ENCODE data around the gene TGFBR3.
A peak's percentile ranks its signal among the peaks of the same experiment; 100 is the strongest.

Gene TGFBR3

DNA sequence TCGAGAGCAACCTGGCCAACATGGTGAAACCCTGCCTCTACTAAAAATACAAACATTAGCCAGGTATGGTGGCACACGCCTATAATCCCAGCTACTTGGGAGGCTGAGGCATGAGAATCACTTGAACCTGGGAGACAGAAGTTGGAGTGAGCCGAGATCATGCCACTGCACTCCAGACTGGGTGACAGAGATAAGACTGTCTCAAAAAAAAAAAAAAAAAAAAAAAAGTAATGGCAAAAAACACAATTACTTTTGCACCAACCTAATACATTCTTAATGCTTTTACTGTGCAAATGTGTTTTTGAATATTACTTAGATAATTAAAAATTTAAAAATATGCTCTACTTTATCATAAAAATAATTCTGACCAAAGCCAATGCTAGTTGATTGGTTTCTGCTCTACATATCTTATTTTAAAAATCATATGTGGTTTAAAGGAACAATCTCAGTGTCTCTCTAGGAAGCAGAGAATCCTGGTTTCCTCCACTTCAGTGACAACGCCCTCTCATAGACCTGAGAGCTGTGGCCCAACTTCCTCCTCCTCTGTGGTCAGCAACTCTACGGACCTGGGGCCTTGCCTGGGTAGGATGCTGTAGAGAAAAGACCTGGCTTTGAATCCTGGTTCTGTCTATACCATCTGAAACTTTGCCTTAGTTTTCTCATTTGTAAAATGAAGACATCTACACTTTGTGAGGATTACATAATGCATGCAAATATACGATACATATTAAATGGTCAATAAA is 64.7 kb downstream of the TGFBR3 start:
- no peak for DNase-seq

DNA sequence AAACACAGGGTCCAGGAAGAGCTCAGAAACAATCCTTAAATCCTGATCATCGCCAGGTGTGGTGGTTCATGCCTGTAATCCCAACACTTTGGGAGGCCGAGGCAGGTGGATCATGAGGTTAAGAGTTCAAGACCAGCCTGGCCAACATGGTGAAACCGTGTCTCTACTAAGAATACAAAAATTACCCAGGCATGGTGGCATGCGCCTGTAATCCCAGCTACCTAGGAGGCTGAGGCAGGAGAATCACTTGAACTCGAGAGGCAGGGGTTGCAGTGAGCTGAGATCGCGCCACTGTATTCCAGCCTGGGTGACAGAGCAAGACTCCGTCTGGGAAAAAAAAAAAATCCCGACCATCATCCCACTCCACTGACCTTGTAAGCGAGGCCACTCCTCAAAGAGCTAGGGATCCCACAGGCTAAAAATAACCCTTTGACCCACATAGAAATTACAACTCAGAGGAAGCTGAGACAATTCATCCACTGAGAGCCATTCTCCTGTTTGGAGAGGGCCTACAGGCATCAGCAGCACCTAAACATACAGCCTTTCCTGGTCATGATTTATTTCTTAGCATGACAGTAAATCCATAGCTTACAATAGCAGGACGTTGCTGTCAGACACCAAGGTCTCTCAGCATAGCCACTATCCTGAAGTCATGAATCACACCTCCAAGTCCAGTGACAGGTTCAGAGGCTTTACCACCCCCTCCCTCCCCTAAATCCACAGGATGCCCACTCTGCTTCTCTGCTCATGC is 66.7 kb downstream of the TGFBR3 start:
- no peak for DNase-seq

DNA sequence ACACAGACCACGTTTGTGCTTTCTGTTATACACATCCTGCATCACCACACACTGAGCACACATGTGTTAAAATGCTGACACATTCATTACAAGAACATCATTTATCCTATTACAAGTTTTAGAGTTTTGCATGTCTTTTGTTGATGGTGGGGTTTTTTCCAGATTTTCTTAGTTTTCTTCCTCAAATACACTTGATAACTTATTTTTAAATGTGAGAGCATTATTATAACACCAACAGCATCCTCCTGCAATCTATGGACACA is 67.3 kb downstream of the TGFBR3 start:
- no peak for DNase-seq

DNA sequence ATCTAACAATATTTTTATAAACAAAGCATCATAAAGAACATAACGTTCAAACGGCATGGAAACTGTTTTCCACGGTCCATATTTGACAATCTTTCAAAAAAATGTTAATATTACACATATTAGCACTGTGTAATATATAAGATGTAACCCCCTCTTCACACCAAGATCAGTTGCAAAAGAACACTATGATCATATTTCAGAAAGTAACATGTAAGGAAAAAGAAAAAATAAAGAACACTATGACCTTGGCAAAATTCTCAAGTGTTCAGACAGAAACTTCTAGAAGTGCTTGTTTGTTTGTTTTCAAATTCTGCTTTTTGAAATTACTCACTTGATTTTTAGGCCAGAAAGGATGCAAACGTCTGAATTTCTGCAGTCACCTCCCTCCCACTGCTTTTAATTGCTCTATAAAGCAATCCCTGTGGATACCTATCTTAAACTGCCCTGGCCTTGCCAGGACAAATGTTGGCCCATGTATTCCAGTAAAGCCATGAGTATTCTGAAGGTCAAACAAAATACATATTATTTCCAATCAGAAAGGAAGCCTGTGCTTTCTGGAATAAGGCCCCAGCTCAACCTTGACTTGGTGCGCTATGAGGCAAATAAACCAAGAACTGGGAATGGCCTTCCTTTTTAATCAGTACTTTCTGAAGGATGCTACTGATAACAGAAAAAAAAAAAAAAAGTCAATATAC is 68.6 kb downstream of the TGFBR3 start:
- no peak for DNase-seq

DNA sequence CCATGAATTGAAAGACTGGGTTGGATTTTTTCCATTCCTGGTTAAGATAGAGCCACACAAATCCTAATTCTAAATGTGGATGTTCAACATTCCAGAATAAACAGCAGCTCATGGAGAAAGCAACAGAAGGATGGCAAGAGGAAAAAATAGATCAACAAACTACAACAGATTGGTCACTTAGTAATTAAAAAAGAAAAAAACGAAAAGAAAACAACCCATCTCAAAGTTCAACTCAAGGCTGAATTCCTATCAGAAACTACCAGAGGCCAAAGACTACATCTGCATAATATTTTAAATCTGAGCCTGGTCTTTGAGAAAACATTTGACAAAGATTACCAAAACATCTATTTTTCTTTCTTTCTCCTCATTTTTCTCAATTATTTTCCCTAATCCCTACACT is 69.9 kb downstream of the TGFBR3 start:
- no peak for DNase-seq

DNA sequence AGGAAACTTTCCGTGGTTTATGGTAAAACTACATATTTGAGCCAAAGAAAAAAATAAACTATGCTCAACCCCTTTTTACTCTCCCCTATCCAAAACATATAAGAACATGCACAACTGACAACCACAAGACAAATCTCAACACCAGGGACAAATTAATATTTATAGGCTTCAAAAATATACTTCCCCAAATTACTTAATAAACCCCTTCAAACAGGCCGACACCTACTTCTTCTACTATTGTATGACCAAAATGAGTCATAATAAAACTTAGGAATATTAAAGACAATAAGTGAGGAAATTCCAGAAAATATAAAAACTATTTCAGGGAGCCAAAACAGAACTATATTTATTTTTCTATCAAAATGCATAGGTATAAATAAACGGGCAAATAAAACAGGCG is 71.5 kb downstream of the TGFBR3 start:
- no peak for DNase-seq

DNA sequence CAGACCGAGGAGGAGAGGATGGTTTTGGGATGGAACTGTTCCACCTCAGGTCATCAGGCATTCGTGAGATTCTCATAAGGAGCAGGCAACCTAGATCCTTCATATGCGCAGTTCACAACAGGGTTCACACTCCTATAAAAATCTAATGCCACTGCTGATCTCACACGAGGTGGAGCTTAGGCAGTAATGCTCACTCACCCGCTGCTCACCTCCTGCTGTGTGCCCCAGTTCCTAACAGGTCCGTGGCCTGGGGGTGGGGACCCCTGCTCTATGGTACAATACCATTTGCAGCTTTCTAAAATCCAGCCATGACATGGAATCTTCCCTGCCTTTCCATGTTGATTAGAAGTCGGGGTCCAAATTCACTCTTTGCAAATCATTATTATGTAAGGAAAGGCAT is 72.1 kb downstream of the TGFBR3 start:
- DNase-seq: no peak

DNA sequence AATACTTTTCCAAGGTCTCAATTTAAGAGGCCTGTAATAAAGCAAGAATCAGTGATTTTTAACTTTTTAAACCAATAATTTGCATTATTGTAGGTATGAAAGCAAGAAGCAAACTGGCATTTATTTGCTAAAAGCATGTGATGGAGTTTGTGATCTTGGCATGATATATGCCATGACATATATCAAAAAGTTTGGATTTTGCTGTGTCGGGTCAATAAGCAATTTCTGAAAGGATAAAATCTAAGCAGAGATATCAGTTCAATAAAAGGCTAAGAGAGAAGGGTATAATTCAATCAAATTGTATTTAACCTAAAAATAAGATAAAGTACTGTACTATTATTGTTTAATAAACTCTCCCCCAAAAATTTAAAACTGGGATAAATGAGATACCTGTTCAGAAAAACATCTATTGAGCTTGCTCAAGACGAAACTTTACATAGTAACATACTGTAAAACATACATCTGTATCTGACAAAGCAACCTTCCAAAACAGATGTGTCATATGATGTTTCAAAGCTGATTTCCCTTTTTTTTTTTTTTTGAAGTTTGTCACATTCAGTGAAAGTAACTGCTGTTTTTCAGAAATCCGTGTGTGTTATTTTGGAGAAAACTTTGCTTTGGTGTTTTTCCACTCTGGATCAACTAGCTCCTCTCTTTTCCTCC is 74.5 kb downstream of the TGFBR3 start:
- DNase-seq: no peak

DNA sequence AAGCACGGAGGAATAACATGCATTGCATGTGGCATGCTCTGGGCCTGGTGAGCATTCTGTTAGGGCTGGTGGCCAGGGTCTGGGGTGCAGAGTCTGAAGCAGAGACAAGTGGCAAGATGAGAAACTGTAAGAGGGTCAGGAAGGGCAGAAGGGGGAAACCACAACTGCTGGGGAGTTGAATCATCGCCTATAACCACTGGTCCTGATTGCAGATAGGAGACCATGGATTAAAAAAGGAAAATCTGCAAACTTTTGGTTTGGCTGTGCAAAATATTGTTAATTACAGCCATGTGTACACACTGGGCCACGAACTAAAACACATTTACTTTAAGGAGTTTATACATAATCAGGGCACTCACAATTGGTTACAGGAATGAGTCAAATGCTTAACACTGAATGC is 76.6 kb downstream of the TGFBR3 start:
- DNase-seq: no peak

DNA sequence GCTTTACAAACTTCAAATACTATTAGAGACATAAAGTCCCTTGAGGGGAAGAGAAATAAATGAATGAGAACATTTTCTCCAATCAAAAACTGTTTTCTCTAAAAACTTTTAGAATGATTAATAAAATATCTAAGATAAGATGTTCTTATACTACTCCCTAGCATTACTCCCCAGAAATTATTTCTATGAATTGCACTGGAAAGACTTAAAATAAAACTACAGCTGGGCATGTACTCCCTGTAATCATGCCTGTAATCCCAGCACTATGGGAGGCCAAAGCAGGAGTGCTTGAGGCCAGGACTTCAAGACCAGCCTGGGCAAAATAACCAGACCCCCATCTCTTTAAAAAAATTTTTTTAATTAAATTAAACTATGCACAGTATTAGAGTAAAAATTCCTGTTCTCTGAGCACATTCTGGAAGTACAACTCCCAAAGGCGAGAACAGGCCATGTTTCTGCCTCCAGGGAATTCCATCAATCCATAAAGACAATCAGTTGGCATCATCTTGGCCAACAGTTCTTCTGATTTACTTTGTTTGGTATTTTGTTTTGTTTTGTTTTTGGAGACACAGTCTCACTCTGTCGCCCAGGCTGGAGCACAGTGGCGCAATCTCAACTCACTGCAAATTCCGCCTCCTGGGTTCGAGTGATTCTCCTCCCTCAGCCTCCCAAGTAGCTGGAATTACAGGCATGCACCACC is 77.9 kb downstream of the TGFBR3 start:
- no peak for DNase-seq

DNA sequence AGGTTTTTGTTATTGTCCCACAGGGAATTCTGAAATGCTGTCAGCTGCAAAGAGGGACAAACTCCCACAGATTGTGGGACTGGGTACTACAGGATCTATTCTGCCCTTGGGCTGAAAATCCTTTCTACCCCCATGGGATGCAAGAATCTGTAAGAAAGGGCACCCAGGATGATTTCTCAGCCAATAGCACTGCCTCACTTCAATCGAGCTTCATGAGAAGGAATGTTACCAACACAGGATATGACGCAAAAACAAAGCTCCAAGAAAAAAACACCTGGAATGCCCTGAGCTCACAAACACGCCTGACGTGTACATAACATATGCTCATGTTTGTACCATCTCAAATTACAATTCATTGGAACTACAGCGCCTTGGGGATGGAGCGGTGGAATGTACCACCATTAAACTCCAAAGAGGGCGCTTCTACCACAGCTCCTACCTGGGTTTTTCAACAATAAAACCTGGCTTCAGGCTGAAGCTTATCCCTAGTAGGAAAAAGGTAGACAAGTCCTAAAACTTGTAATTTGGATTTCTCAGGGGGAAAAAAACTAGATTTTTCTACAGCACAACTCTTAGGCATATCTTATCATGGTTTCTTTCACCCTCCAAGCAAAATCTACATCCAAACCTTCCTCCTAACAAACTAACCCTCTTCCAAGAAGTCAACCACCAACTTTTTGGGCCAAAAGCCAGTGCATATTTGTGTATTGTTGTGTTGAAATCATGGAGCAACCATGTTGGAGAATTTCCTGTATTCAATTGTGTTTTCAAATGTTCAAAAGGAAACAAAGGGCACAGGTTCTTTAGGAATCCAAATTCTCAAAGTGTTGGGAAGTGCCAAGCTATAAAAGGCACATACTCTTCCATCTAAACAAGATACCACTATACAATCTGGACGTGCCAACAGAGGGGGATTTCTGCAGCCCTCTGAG is 78.9 kb downstream of the TGFBR3 start:
- DNase-seq: no peak

DNA sequence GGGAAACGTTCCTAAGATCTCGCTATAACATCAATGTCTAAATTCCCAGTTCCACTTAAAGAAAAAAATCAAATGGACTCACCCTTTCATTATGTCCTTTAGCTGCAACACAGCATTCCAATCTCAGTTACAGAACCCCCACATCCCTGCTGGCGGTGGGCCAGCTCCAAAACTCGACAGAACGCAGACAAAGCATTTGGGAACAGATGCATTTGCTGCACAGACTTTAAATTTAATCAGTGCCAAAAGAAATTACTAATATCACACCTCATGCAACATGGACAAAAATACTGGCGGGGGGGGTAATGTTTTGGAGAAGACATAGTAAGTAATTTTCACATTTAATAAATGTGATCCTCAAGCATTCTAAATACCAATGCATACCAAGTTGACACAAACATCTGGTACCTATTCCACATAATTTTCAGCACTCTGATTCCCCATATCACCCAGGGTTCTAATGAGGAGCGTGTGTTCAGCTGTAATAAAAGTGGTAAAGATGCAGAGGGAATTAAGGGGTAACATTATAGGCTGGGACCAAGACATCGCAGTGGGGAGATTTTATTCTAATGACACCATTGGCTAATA is 79.7 kb downstream of the TGFBR3 start:
- no peak for DNase-seq

DNA sequence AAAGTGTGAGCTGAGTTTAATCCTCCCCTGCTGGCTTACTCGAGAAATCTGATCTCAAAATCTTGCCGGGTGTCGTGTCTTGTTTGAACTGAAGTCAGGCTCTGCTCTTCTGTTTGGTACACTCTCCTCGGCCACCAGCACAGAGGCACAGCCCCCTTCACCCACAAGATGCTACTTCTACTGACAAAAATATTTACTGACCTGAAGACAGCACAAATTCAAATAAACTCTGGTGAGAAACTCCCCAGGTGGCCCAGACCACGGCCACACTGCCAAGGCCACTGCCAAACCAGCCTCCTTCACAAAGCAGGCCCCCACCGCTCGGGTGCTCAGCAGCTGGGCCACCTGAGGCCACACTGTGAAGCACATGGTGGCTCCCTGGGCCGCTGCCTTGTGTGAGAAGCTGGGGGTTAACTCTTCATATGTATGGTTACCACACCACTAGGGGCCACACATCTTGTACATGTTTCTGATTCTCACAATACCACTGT is 80.6 kb downstream of the TGFBR3 start:
- no peak for DNase-seq

DNA sequence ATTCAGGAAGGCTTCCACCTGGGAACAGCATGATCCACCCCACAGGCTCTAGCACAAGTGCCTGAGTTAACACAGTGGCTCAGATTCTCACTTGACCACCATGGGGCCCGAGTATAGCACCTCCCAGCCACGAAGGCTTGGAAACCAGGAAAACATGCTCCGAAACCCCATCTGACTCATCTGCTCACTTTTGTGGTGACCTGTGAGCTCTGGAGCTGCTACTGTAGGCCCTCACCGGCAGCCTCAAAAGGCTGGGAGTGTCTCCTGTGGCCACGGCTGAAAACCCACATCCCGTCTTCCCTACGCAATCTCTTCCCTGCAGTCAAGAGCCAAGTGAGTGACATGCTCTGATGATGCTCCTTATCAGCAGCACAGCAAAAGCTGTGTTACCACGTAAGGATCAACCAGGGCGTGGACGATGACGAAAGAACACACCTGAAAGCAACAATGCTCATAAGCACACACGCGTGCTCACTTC is 81.4 kb downstream of the TGFBR3 start:
- peak; percentile 31 for DNase-seq

DNA sequence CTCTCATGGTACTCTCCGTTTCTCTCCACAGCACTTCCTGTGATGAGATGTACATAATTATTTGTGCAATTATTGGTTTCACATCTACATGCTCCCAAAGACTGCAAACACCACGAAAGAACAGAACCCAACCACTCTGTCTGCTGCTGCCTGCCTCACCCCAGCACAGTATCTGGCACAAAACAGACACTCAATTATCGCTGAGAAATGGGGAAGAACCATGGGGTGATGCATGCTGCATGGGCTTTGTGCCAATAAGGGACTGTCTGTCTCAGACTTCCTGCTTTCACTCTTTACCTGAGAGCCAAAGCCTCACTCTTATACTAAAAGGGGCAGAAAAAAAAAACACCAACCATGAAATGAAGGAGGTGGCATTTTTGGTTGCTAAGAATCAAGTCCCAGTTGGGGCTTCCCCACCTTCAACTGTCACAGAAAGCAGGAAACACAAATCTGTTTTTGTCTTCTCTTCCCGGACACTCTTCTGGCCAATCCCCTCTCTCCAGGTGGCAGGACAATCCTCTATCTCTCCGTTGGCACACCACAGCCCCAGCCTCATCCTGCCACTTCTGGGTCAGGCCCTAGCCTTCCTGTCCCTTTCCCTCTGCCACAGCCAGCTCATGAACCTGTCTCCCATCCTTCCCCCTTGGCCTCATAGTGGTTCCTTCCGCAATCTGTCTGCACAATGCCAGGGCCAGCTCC is 82.0 kb downstream of the TGFBR3 start:
- DNase-seq: peak; percentile 87

DNA sequence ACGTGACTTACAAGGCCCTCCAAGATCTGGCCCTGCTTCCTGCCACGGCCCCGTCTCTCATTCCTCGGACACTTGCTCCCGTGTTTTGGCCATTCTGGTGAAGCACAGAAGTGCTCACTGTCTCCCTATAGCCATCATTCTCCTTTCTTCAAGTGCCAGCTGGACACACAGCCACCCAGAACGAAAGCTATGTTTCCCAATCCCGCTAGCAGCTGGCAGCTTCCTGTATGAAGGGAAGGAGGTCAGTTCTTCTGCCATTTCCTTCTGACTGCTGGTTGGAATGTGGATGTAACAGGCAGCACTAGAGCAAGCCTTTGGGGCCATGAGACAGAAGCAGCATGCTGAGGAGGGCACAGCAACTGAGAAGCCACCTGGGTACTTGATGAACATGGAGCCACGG is 82.8 kb downstream of the TGFBR3 start:
- DNase-seq: no peak

DNA sequence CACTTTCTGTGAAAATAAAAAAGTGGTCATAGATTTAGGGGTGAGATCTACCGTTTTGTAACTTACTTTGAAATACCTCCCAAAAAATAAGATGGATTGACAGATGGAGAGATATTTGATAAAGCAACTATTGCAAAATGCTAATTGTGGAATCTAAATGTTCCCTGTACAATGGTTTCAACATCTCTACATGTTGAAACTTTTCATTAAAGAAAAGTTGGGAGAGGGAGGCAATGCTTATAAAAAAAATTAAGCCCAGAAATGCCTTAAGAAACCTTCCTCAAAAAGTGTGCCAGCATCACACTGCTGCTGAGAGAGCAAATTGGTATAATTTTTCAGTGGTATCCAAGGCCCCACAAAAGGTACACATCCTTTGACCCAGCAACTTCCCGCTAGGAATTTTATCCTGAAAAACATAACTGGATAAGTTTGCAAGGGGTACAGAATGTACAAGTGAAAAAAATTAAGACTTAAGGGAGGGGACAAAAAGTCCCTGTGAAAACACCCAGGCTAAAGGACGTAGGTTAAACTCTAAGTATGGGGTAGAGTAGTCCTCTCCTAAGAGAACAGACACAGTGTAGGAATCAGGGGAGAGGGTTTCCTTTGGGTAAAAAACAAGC is 84.3 kb downstream of the TGFBR3 start:
- no peak for DNase-seq

DNA sequence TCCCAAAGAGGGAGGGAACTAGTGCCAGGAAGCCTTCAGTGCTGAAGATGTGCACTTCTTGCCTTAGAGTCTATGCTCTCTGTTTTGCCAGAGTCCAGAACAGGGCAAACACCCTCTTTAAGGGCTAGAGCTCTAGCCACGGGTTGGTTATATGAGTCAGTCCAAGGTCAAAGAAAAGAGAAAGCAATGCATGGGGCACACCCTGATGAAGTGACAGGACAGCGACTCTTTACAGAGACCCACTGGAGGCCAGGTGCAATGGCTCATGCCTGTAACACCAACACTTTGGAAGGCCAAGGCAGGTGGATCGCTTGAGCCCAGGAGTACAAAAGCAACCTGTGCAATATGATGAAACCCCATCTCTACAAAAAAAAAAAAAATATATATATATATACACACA is 86.1 kb downstream of the TGFBR3 start:
- DNase-seq: no peak

DNA sequence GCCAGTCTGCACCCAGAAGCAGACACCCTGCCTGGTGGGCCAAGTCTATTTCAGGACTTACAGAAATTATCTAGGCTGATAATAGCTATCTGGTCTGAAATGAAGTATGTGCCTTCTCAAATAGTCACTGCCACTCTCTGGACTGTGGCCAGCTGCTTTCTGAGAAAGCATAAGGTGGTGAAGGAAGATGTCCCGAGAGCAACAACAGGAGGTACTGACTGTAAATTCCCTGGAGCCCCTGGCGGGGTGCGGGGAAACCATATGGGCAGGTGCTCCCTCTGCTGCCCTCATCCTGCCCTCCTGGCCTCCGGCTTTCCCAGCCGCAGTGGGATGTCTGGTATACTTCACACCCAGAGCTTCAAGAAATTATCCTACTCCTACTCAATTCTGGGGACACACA is 86.8 kb downstream of the TGFBR3 start:
- no peak for DNase-seq

DNA sequence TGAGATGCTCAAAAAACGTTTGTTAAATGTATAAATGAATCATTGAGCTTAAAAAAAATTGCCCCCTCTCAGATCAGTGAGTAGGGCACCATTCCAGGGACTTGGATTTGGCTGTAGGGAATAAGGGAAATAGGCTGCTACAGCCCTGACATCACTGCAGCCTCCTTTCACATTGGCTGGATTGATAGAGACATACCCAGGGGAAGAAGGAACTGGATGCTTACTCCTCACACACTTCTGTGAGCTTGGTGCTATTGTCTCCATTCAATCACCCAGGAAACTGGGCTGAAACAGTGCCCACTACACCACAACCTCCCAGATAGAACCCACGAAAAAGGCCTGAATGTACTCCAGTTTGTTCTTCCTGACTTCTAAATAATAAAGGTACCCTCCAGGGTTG is 87.2 kb downstream of the TGFBR3 start:
- no peak for DNase-seq
